ENCODE results near the gene SETBP1. TPM values are rescaled to one million over a fixed set of nuclear protein-coding genes. Genes with fewer than 3 reads are reported as not detected.

Gene SETBP1
- total RNA-seq, 1 donor from 2014 or later = 25.8 TPM

GRCh38 chr18:44792456-44793061 is 111.9 kb downstream of the SETBP1 start:
- Histone ChIP-seq H3K4me1 (peaks cover 38% of the 10 kb centered on the region), H3K27me3 (ENCODE audit: low read depth) (no peaks in the 10 kb centered on the region), H3K27ac (no peak overlapping the region), H3K9me3 (no peaks in the 10 kb centered on the region), H3K36me3 (no peaks in the 10 kb centered on the region), H3K4me3 (no peak overlapping the region)
- TF ChIP-seq, protein P1, sequence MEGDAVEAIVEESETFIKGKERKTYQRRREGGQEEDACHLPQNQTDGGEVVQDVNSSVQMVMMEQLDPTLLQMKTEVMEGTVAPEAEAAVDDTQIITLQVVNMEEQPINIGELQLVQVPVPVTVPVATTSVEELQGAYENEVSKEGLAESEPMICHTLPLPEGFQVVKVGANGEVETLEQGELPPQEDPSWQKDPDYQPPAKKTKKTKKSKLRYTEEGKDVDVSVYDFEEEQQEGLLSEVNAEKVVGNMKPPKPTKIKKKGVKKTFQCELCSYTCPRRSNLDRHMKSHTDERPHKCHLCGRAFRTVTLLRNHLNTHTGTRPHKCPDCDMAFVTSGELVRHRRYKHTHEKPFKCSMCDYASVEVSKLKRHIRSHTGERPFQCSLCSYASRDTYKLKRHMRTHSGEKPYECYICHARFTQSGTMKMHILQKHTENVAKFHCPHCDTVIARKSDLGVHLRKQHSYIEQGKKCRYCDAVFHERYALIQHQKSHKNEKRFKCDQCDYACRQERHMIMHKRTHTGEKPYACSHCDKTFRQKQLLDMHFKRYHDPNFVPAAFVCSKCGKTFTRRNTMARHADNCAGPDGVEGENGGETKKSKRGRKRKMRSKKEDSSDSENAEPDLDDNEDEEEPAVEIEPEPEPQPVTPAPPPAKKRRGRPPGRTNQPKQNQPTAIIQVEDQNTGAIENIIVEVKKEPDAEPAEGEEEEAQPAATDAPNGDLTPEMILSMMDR (IDR thresholded peaks at IDR 0.05) = no peak
- DNase-seq = no peak
- intact Hi-C loops (cut with DNase I) = no loop called here
- ATAC-seq = no peak

DNA sequence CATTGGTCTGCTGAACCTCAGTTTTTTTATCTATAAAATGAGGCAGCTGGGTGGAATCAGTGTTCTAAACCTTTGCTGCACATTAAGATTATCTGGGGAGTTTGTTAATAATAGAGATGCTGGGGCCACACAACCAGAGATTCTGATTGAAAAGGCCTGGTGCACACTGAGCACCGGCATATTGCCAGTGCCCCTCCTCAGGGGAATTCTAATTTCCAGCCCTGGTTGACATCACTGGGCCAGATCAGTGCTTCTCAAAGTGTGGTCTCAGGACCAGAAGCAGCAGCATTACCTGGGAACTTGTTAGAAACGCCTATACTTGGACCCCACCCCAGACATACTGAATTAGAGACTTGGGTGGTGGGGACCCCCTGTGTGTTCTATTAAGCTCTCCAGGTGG is 112.5 kb downstream of the SETBP1 start:
- H3K9me3 ChIP-seq = no peaks in the 10 kb centered on the region
- no peak overlapping the region for H3K4me3 ChIP-seq
- DNase-seq = no peak
- H3K27me3 ChIP-seq (ENCODE audit: low read depth) = no peaks in the 10 kb centered on the region
- ATAC-seq = no peak
- intact Hi-C loops (cut with DNase I) = no loop called here
- H3K36me3 ChIP-seq = no peaks in the 10 kb centered on the region
- TF ChIP-seq, protein P1 (IDR thresholded peaks at IDR 0.05) = no peak
- H3K27ac ChIP-seq = no peak overlapping the region
- H3K4me1 ChIP-seq = peaks cover 38% of the 10 kb centered on the region

- no peaks in the 10 kb centered on the region for H3K9me3 ChIP-seq
- intact Hi-C loops (cut with DNase I) = no loop called here
Measured at GRCh38 chr18:44793685-44794084, 113.0 kb downstream of the SETBP1 start.

DNA sequence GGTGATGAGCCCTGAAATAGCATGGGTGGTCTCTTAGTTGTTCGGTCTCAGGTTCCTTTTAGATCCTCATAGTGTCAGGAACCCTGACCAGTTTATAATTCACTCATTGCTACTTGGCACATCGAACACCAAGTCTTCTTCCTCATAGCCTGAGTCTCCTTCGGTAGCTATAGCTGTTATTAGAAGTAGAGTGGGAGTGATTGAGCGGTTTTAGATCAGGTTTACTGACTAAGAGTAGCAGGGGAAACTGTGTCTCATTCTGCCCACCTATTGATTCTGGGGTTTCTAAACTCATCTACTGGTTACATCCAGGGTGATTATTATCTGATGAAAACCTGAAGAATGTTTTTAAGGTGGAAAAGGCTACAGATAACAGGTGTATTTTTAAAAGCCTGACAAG is 114.6 kb downstream of the SETBP1 start:
- Histone ChIP-seq H3K27me3 (ENCODE audit: low read depth) (no peaks in the 10 kb centered on the region), H3K4me3 (no peak overlapping the region), H3K27ac (no peak overlapping the region), H3K36me3 (no peaks in the 10 kb centered on the region), H3K9me3 (no peaks in the 10 kb centered on the region), H3K4me1 (peaks cover 23% of the 10 kb centered on the region)
- intact Hi-C loops (cut with DNase I) = no loop called here
- TF ChIP-seq, protein P1 (IDR thresholded peaks at IDR 0.05) = no peak
- no peak for DNase-seq
- ATAC-seq = no peak

More at GRCh38 chr18:44793685-44794084, 113.0 kb downstream of the SETBP1 start:
- H3K4me1 ChIP-seq = peaks cover 38% of the 10 kb centered on the region
- DNase-seq (no peak), ATAC-seq (no peak)
- no peak overlapping the region for H3K27ac ChIP-seq
- TF ChIP-seq, protein P1 (IDR thresholded peaks at IDR 0.05) = no peak
- H3K36me3 ChIP-seq = no peaks in the 10 kb centered on the region
- H3K27me3 ChIP-seq (ENCODE audit: low read depth) = no peaks in the 10 kb centered on the region
- H3K4me3 ChIP-seq = no peak overlapping the region

DNA sequence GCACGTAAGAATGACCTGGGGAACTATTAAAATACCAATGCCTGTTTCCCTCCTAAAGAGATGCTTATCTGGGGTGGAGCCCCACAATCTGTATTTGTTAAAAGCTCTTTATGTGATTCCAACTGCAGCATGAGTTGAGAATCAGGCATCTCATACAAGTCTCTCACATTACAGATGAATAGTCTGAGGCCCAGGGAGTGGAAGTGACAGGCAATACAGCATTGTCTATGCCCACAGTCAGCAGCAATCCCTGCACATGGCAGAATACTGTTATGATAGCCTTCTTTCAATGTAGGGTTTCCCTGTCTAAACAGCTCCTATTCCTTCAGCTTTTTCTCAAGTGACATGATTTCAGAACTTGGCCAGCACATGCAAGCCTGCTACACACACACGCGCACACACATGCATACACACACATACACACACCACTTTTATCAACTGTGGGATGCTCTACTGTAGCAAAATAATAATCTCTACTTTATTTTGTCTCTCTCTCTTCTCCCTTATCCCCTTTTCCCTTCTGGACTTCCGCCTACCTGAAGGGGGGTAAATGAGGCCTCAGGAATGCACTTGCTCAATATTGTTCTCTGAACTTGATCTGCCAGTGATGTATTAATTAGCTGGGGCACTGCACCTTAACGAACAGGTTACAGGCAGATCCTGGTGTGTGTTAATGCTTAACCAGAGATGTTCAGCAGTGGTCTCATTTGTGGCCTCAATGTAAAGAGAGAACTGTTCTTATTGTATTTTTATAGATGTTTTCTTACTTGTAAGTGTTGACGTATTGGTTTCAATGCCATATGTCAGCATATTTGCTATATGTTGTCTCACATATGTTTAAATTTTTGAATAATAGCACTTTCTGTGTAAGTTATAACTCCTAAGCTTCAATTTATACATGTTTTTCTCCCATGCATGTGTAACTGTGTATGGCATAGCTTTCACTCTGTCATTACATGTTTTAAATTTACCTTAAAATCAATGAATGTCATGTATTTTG is 116.0 kb downstream of the SETBP1 start:
- H3K27ac ChIP-seq = no peak overlapping the region
- TF ChIP-seq, protein P1 (IDR thresholded peaks at IDR 0.05) = no peak
- no peaks in the 10 kb centered on the region for H3K9me3 ChIP-seq
- no peaks in the 10 kb centered on the region for H3K27me3 ChIP-seq (ENCODE audit: low read depth)
- H3K36me3 ChIP-seq = no peaks in the 10 kb centered on the region
- H3K4me1 ChIP-seq = peaks cover 19% of the 10 kb centered on the region
- intact Hi-C loops (cut with DNase I) = no loop called here
- H3K4me3 ChIP-seq = no peak overlapping the region
- DNase-seq (no peak), ATAC-seq (no peak)

All from lower lobe of right lung (tissue), 2 donors.